Measurements from ENCODE around the gene S100A12. TPM values are rescaled to one million over a fixed set of nuclear protein-coding genes. Genes with fewer than 3 reads are reported as not detected.

S100A12 gene
- polyA plus RNA-seq, 1 of the 3 experiments (the other 2 are of a cell fraction) = not detected

- no peak for DNase-seq
- Histone ChIP-seq H3K4me3 (ENCODE audit: low read depth in 2 of 2, low read length in 1 of 2) (no peak overlapping the region), H2AFZ (ENCODE audit: low read depth) (no peak overlapping the region), H3K9me3 (no peaks in the 10 kb centered on the region), H4K20me1 (ENCODE audit: insufficient read depth) (no peaks in the 10 kb centered on the region), H3F3A (replicated peaks; ENCODE audit: insufficient read depth) (no peaks in the 10 kb centered on the region), H3K79me2 (ENCODE audit: insufficient read depth) (no peaks in the 10 kb centered on the region), H3K4me1 (ENCODE audit: control insufficient read depth in 1 of 2, insufficient read depth in 2 of 2, low read depth in 1 of 2, low read length in 1 of 2) (no peaks in the 10 kb centered on the region), H3K27ac (ENCODE audit: low read depth in 2 of 2, low read length in 1 of 2) (no peak overlapping the region), H3K9me2 (no peaks in the 10 kb centered on the region), H3K4me2 (no peak overlapping the region), H3K9ac (no peak overlapping the region), H3K36me3 (replicated peaks in 1 of 2; ENCODE audit: control insufficient read depth in 1 of 2, insufficient read depth in 2 of 2, low read length in 1 of 2) (no peaks in the 10 kb centered on the region), H3K27me3 (ENCODE audit: insufficient read depth) (peaks cover 23% of the 10 kb centered on the region)
- POLR2A ChIA-PET = no interaction called here
- TF ChIP-seq FOXJ3 (CRISPR knock-in tag; IDR thresholded peaks at IDR 0.05) = no peak
- TF ChIP-seq POLR2AphosphoS5 (IDR thresholded peaks at IDR 0.05; ENCODE audit: low read depth, low read length) = no peak
- TF ChIP-seq, protein P1, sequence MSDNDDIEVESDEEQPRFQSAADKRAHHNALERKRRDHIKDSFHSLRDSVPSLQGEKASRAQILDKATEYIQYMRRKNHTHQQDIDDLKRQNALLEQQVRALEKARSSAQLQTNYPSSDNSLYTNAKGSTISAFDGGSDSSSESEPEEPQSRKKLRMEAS (IDR thresholded peaks at IDR 0.05; ENCODE audit: low read depth) = no peak
- no peak for TF ChIP-seq RCOR1 (IDR thresholded peaks at IDR 0.05; ENCODE audit: low read length)
- no peak for TF ChIP-seq TAF1 (IDR thresholded peaks at IDR 0.05; ENCODE audit: borderline replicate concordance, low read depth, low read length)
- no peak for TF ChIP-seq GABPA (IDR thresholded peaks at IDR 0.05; ENCODE audit: low read depth)
- no peak for TF ChIP-seq SMC3 (IDR thresholded peaks at IDR 0.05; ENCODE audit: low read depth, low read length)
- no peak for TF ChIP-seq TCF12 (IDR thresholded peaks at IDR 0.05)
- TF ChIP-seq SIN3A (IDR thresholded peaks at IDR 0.05; ENCODE audit: borderline replicate concordance, low read depth, low read length) = no peak
- no peak for TF ChIP-seq MXI1 (IDR thresholded peaks at IDR 0.05; ENCODE audit: low read depth, low read length)
- no peak for TF ChIP-seq EZH2phosphoT487 (IDR thresholded peaks at IDR 0.05; ENCODE audit: borderline replicate concordance, low read depth)
- no peak for TF ChIP-seq JUND (IDR thresholded peaks at IDR 0.05)
- no peak for TF ChIP-seq RFX5 (IDR thresholded peaks at IDR 0.05; ENCODE audit: low read length)
- TF ChIP-seq USF1 (IDR thresholded peaks at IDR 0.05; ENCODE audit: borderline replicate concordance, low read depth) = no peak
- no peak for TF ChIP-seq TEAD4 (IDR thresholded peaks at IDR 0.05; ENCODE audit: borderline replicate concordance, insufficient read depth)
- CTCF ChIA-PET = interaction anchor here (1.8 kb wide), 1 partner anchor 105 kb away, joined by 6 read pairs; no protein-coding TSS in a partner anchor
- 3% methylated on average over 15 of the region's 17 CpGs for WGBS (ENCODE audit: low lambda C conversion rate)
These were observed 14.8 kb upstream of the S100A12 start for GRCh38 chr1:153389973-153390879.

- TF ChIP-seq EP300 (IDR thresholded peaks at IDR 0.05; ENCODE audit: borderline replicate concordance in 1 of 2, low read depth in 1 of 2, low read length in 1 of 2) (no peak), FOSL2 (IDR thresholded peaks at IDR 0.05; ENCODE audit: borderline replicate concordance, low read depth) (no peak), ELF1 (IDR thresholded peaks at IDR 0.05) (no peak), YY1 (IDR thresholded peaks at IDR 0.05; ENCODE audit: low read depth) (no peak), CHD2 (IDR thresholded peaks at IDR 0.05; ENCODE audit: low read length, partially characterized antibody) (no peak), MXI1 (IDR thresholded peaks at IDR 0.05; ENCODE audit: low read depth, low read length) (no peak)
- TF ChIP-seq, protein P2, sequence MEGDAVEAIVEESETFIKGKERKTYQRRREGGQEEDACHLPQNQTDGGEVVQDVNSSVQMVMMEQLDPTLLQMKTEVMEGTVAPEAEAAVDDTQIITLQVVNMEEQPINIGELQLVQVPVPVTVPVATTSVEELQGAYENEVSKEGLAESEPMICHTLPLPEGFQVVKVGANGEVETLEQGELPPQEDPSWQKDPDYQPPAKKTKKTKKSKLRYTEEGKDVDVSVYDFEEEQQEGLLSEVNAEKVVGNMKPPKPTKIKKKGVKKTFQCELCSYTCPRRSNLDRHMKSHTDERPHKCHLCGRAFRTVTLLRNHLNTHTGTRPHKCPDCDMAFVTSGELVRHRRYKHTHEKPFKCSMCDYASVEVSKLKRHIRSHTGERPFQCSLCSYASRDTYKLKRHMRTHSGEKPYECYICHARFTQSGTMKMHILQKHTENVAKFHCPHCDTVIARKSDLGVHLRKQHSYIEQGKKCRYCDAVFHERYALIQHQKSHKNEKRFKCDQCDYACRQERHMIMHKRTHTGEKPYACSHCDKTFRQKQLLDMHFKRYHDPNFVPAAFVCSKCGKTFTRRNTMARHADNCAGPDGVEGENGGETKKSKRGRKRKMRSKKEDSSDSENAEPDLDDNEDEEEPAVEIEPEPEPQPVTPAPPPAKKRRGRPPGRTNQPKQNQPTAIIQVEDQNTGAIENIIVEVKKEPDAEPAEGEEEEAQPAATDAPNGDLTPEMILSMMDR (IDR thresholded peaks at IDR 0.05) = no peak
- TF ChIP-seq, protein P1 (IDR thresholded peaks at IDR 0.05; ENCODE audit: low read depth) = no peak
- no peak overlapping the region for H3K27ac ChIP-seq (ENCODE audit: low read depth in 2 of 2, low read length in 1 of 2)
- no peak overlapping the region for H3K4me2 ChIP-seq
- no peak overlapping the region for H2AFZ ChIP-seq (ENCODE audit: low read depth)
- no peaks in the 10 kb centered on the region for H3K36me3 ChIP-seq (replicated peaks in 1 of 2; ENCODE audit: control insufficient read depth in 1 of 2, insufficient read depth in 2 of 2, low read length in 1 of 2)
- H3K4me1 ChIP-seq (ENCODE audit: control insufficient read depth in 1 of 2, insufficient read depth in 2 of 2, low read depth in 1 of 2, low read length in 1 of 2) = no peaks in the 10 kb centered on the region
- H3K79me2 ChIP-seq (ENCODE audit: insufficient read depth) = no peaks in the 10 kb centered on the region
- no peaks in the 10 kb centered on the region for H3F3A ChIP-seq (replicated peaks; ENCODE audit: insufficient read depth)
- CTCF ChIA-PET = interaction anchor here (1.8 kb wide), 1 partner anchor 106 kb away, joined by 6 read pairs; no protein-coding TSS in a partner anchor
- H4K20me1 ChIP-seq (ENCODE audit: insufficient read depth) = no peaks in the 10 kb centered on the region
- H3K9me3 ChIP-seq = no peaks in the 10 kb centered on the region
- peaks cover 15% of the 10 kb centered on the region for H3K27me3 ChIP-seq (ENCODE audit: insufficient read depth)
- no peak overlapping the region for H3K9ac ChIP-seq
- WGBS (ENCODE audit: low lambda C conversion rate) = 0% methylated on average over 1 of the region's 1 CpG
- H3K4me3 ChIP-seq (ENCODE audit: low read depth in 2 of 2, low read length in 1 of 2) = no peak overlapping the region
- POLR2A ChIA-PET = no interaction called here
- no peak for DNase-seq
- no peaks in the 10 kb centered on the region for H3K9me2 ChIP-seq
These were observed 14.0 kb upstream of the S100A12 start for GRCh38 chr1:153389401-153389800.

All from SK-N-SH (cell line).